Sciatic nerve (tissue), 2 donors: Measurements from ENCODE around the gene BCAS3. TPM values are rescaled to one million over a fixed set of nuclear protein-coding genes. Genes with fewer than 3 reads are reported as not detected.

ENCODE experiments used
- ATAC-seq: fragments of 200-7000 bp; cut with Tn5 transposase; one replicate; pipeline ENCODE4 v1.9.1; 2020; ENCODE audit warnings: mild to moderate bottlenecking, moderate library complexity
- DNase-seq: peaks from one replicate; pipeline ENCODE4 v3.0.0-alpha.2; 2020; ENCODE audit warnings: low spot score
- intact Hi-C: fragments of 100-400 bp; cut with DNase I; formaldehyde crosslinking; loops from one replicate; pipeline ENCODE4 v1.14.2; 2022
- total RNA-seq: library from RNA; stranded (reverse); fragmentation: NEBNext Ultra II Directional; extraction: Animal tissue kit (Norgen Biotek cat#: 25700); gene quantifications from one replicate; pipeline ENCODE4 v1.2.1, GENCODE V29; 2021
- donor health status: DM: no; HTN: no; CAD: no.
- donor health status: DM: no; HTN: no; CAD: no.

The BCAS3 gene
- total RNA-seq, 1 donor from 2014 or later: 42.5 TPM

GRCh38 chr17:61402978-61403800 lies 725.5 kb downstream of the BCAS3 start:
- intact Hi-C loops: loop anchor here (10.0 kb wide), 1 partner anchor 658 kb away; no protein-coding TSS in a partner anchor
- DNase-seq: peak; percentile 56
- no peak for ATAC-seq

GRCh38 chr17:61403801-61404662 lies 726.4 kb downstream of the BCAS3 start:
- intact Hi-C loops: loop anchor here (10.0 kb wide), 1 partner anchor 659 kb away; no protein-coding TSS in a partner anchor
- no peak for ATAC-seq
- DNase-seq: peak; percentile 61

DNA sequence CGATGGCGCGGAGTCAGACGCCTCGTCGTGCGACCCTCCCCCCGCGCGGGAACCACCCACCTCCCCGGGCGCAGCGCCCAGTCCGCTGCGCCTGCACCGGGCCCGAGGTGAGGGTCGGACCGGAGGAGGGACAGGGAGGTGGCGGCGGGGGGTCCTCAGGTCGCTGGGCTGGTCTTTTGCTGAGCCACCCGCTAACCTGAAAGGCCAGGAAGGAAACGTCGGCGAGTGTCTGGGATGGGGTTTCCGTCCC lies 726.9 kb downstream of the BCAS3 start:
- DNase-seq: no peak
- intact Hi-C loops: loop anchor here (10.0 kb wide), 1 partner anchor 660 kb away; no protein-coding TSS in a partner anchor

DNA sequence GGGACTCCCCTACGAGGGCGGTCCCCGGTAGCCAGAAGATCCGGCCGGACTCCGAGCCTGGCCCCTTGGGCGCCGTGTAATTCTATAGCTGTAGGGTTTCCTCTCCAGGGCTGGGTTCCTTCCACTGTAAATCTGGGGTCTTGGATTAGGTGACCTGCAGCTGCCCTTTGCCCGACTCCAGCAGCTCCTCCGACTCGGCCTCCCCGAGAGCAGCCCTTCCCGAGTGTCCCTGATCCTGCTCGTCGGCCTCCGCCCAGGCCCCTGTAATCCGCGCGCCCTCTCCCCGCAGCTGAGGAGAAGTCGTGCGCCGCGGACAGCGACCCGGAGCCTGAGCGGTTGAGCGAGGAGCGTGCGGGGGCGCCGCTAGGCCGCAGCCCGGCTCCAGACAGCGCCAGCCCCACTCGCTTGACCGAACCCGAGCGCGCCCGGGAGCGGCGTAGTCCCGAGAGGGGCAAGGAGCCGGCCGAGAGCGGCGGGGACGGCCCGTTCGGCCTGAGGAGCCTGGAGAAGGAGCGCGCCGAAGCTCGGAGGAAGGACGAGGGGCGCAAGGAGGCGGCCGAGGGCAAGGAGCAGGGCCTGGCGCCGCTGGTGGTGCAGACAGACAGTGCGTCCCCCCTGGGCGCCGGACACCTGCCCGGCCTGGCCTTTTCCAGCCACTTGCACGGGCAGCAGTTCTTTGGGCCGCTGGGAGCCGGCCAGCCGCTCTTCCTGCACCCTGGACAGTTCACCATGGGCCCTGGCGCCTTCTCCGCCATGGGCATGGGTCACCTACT lies 727.4 kb downstream of the BCAS3 start:
- DNase-seq: peak; percentile 58
- no peak for ATAC-seq
- intact Hi-C loops: loop anchor here (10.0 kb wide), 1 partner anchor 660 kb away; no protein-coding TSS in a partner anchor

More for the DNA sequence above, 726.9 kb downstream of the BCAS3 start:
- ATAC-seq: no peak

DNA sequence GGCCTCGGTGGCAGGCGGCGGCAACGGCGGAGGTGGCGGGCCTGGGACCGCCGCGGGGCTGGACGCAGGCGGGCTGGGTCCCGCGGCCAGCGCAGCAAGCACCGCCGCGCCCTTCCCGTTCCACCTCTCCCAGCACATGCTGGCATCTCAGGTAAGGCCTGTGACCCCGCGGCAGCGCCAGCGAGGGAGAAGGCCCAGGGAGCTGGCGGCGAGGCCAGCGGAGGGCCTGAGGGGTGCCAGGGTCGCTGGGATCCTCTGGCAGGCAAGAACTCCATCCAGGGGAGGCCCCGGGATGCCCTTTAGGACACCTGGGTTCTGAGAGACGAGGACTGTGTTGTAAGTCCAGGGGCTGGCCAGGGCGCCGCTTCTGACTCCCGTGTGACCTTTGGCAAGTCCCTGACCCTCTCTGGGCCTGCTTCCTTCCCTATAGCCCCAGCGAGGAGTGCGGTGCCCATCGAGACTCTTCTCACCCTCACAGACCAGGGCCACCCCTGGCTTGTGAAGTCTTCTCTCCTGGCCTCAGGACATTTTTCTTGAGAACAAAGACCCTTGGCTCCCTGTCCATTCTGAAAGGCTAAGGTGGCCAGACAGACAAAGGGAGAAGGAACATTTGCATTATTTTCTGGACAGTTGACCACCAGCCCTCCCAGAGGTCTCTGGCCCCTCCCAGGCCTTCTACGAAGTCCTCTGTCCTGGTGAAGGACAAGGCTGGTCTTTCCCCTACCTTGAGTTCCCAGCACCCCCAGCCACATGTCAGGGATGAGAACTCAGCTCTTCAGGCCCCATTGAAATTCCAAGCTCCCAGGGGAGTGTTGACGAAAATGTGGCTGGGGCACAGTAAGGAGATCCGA lies 728.3 kb downstream of the BCAS3 start:
- DNase-seq (peak; percentile 56), ATAC-seq (no peak)
- intact Hi-C loops: loop anchor here (10.0 kb wide), 1 partner anchor 661 kb away; no protein-coding TSS in a partner anchor

DNA sequence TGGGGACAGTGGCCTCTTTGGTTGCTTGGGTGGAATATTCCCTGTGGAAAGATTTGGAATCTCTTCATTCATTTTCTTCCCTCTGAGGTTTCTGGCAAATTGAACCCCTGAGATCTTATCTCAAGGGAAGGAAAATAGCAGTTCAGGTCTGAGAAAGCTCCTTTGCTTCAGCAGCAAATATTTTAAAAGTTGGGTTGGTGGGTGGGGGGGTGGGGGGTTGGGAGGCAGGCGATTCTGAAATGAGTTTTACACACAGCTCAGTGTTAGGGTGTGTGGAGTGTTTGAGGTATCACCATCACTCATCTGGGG lies 728.8 kb downstream of the BCAS3 start:
- intact Hi-C loops: loop anchor here (10.0 kb wide), 1 partner anchor 662 kb away; no protein-coding TSS in a partner anchor
- no peak for ATAC-seq
- DNase-seq: no peak

DNA sequence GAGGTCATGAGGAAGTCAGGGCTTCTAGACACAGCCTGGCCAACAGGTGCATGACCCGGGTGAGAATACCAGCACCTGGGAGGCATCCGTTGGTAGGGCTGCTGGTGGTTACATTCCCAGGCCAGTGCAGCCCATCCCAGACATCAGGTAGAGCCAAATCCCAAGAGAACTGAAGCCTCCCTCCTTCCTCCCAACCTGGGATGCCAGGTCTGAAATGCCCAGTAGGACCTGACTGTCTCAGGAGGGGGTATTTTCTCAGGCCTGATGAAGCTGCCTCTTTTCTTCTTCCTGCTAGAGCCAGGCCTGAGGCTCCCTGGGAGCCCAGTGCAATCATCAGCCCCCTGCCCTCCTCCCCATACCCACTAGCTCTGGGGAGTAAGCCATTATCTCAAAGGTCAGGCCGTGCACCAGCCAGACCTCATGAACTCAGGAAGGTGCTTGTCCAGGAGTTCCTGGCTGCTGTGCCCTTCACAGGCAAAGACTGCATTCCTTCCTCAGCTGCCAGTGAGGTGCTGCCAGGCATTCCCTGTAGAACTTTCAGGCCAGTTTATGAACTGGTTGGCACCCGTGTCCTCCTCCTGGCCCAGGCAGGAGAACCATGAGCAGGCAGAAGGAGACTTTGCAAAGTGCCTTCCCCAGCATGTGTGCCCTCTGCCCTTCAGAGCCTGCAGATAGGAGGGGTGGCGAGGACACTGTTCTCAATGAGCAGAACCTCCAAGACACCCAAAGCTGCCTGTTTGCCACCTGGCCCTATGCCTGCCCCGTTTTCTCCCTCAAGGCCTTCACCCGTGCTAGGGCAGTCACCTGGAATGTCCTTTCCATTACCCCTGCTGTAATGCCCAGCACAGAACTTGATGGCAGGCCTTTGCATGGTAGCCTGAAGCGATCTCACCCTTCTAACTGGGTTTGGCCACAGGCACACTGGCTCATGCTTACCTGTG lies 729.6 kb downstream of the BCAS3 start:
- ATAC-seq (no peak), DNase-seq (peak; percentile 54)

GRCh38 chr17:61408151-61409041 lies 730.7 kb downstream of the BCAS3 start:
- peak; percentile 63 for DNase-seq
- intact Hi-C loops: loop anchor here (10.0 kb wide), 1 partner anchor 664 kb away; no protein-coding TSS in a partner anchor
- no peak for ATAC-seq

More for the DNA sequence above, 729.6 kb downstream of the BCAS3 start:
- intact Hi-C loops: loop anchor here (10.0 kb wide), 1 partner anchor 662 kb away; no protein-coding TSS in a partner anchor

DNA sequence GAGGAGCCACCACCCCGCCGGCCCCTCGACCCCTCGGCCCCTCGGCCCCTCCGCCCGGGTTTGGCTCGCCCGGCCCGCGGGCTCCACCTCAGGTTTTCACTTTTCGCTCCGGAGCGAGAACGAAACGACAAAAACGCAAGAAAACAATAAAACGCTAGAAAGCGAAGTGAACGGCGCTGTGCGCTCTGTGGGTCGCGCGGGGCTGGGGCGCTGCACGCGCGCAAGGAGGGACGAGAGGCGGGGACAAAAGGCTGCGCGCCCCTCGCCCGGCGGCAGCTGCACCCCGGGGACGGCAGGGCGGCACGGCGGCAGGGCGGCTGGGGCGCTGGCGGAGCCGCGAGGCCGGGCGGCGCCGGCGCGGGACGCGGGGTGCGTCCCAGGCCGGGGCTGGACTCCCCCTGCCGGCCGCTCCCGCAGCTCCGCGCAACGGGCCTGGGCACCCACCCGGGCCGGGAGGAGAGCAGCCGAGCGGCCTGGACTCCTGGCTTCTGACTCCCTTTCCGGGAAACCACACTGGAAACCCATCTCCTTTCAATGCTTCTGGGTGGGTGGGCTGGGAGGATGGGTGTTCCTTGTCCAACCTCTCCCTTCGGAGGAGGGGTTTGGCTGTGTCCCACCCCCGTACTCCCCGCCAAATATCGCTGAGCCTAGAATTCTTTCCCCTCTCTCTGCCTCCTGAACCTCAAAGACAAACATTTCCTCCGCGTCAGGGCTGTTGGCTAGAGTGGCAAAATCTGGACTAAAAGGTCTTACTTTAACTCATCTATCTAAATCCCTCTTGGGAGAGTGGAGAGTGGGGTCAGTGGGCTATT lies 731.9 kb downstream of the BCAS3 start:
- intact Hi-C loops: loop anchor here (10.0 kb wide), 3 partner anchors 425 to 665 kb away; partner anchors contain the start of gene MED13
- peak; percentile 50 for ATAC-seq
- peak; percentile 83 for DNase-seq

DNA sequence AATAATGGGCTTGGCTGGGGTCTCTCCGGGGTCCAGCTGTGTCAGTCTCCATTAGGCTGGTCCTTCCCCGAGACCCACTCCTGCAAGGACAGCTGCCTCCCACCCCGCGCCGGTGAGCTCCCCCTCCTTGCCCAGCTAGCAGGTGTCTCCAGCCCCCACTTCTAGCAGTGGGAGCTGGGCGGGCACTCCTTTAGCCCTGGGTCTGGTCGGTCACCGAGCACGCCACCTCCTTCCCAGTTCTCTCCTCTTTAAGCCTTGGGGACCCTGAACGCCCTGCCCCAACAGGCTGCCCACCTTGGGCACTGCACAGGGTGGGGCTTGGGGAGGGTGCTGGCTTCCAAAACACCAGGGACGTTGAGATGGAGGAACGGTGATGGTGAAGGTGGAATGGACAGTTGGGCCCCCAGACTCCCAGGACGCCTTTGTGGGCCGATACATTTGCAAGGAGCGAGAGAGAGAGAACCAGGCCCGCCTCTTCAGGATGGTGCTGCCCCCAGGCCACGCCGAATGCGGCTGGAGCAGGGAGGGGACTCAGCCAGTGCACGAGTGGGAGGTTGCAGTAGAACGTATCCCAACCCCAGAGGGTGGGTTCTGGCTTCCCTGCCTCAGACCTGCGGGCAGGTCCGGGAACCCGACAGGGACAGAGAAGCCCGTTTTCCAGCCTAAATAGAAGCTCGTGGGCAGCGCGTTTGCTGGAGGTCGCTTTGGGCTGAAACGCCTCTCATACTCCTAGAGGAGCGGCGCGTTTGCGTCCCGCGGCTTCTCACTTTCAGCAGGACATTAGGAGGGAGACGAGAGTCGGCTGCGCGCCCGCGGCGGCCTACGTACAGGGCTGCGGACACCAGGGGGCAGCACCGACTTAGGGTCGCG lies 732.7 kb downstream of the BCAS3 start:
- ATAC-seq: peak; percentile 61
- intact Hi-C loops: loop anchor here (10.0 kb wide), 2 partner anchors 424 to 654 kb away; partner anchors contain the start of gene MED13
- DNase-seq: peak; percentile 93

GRCh38 chr17:61411011-61411260 lies 733.3 kb downstream of the BCAS3 start:
- DNase-seq: no peak
- intact Hi-C loops: loop anchor here (10.0 kb wide), 2 partner anchors 424 to 654 kb away; partner anchors contain the start of gene MED13
- ATAC-seq: no peak

DNA sequence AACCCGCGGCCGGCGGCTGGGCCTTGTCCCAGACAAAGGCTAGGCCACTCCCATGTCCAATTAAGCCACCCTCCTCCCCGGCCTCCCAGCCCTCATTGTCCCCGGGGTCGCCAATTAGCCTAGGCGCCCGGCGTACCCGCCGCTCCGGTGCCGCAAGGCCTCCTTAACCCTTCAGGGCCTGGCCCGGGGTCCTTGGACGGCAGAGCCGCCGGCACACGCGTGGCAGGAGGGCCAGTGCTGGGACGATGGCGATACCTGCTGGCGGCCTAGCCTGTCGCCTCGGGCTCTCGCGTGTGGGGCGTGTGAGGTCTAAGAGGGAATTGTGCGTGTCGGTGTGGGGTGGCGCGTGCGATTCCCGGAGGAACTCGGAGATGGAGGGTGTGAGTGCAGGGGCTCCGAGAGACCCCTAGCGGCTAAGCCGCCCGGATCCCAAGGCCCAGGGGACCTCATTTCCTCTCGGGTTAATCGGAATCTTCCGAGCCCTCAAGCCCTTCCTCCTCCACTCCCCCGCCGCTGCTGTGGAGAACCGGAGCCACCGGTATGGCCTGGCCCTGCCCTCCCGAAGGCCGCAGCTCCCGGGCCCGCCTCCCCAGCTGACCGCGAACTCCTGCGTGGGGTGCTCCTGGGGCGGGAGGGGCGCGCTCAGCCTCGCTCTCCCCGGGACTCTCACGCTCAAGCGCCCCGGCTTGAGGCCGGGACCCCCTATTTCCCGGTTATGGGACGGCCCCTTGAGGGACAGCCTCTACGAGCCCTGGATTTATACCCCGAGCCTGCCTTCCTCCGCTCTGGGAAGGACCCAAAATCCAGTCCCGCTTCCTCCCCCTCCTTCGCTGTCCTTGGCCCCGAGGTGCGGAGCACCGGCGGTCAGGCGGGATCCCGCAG lies 733.9 kb downstream of the BCAS3 start:
- intact Hi-C loops: loop anchor here (10.0 kb wide), 2 partner anchors 423 to 653 kb away; partner anchors contain the start of gene MED13
- ATAC-seq (peak; percentile 71), DNase-seq (peak; percentile 84)

GRCh38 chr17:61412143-61412859 lies 734.6 kb downstream of the BCAS3 start:
- ATAC-seq (peak; percentile 81), DNase-seq (peak; percentile 93)
- intact Hi-C loops: loop anchor here (10.0 kb wide), 2 partner anchors 422 to 652 kb away; partner anchors contain the start of gene MED13
